ENCODE data around the gene PLIN1.

PLIN1 gene

DNA sequence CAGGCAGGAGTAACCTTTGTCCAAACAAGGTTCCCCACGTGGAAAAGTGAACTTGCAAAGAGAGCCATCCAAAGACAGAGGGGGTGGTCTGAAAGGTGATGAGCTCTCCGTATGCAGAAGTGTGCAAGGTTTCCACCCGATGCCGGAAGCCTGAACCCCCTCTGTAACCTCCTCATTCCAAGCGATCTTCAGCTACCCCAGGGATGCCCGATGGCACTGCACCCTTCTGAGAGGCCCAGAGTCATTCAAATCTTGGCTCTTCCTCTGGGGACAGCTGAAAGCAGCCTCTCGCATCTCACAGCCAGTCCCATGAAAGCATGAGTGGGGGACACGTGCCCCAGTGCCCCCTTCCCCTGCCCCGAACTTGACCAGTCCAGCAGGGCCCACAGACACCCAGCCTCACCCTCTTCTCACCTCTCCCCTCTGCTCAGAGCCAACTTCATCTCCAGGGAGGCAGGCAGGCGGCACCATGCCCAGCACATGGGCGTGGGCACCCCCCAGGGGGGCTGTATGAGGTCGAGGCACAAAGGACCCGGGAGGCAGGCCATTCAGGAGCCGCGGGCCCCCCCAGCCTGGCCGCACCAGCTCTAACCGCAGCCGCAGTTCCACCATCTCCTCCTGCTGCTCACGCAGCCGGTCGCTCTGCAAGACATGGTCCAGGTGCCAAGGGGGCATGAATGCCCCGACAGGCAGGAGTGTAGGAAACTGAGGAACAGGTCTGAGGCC, 32.6 kb downstream of the PLIN1 start:
- CTCF ChIA-PET: interaction anchor here (0.6 to 1.8 kb wide), 4 partner anchors 11 to 131 kb away, joined by 3 to 12 read pairs (median 4); no protein-coding TSS in a partner anchor
- no peak for TF ChIP-seq FOXM1 (IDR thresholded peaks at IDR 0.05; ENCODE audit: borderline replicate concordance)
- DNase-seq (ENCODE audit: extremely low spot score): no peak
- POLR2A ChIA-PET: interaction anchor here (1.5 to 2.4 kb wide), 2 partner anchors 19 to 104 kb away, joined by 6 to 8 read pairs; partner anchors contain the start of gene MESP1

- no peak for DNase-seq (ENCODE audit: extremely low spot score)
- CTCF ChIA-PET: interaction anchor here (0.6 to 1.5 kb wide), 2 partner anchors 27 to 130 kb away, joined by 3 to 6 read pairs; no protein-coding TSS in a partner anchor
- TF ChIP-seq BHLHE40 (IDR thresholded peaks at IDR 0.05; ENCODE audit: borderline replicate concordance): no peak
- no peak for TF ChIP-seq TARDBP (IDR thresholded peaks at IDR 0.05)
- TF ChIP-seq LEF1 (IDR thresholded peaks at IDR 0.05; ENCODE audit: borderline replicate concordance): no peak
- TF ChIP-seq SP1 (IDR thresholded peaks at IDR 0.05): no peak
- no peak for TF ChIP-seq L3MBTL2 (conservative IDR thresholded peaks at IDR 0.05)
- no peak for TF ChIP-seq ZNF384 (IDR thresholded peaks at IDR 0.05)
- no peak for TF ChIP-seq PKNOX1 (IDR thresholded peaks at IDR 0.05)
- TF ChIP-seq FOXM1 (IDR thresholded peaks at IDR 0.05; ENCODE audit: borderline replicate concordance): no peak
- no peak for TF ChIP-seq HDGF (IDR thresholded peaks at IDR 0.05; ENCODE audit: borderline replicate concordance)
- TF ChIP-seq FOXA1 (IDR thresholded peaks at IDR 0.05): no peak
- no peak for TF ChIP-seq SUZ12 (IDR thresholded peaks at IDR 0.05)
- no peak for TF ChIP-seq ARNT (IDR thresholded peaks at IDR 0.05)
- no peak for TF ChIP-seq ELF4 (IDR thresholded peaks at IDR 0.05)
- TF ChIP-seq NFRKB (IDR thresholded peaks at IDR 0.05): no peak
- TF ChIP-seq CTBP1 (IDR thresholded peaks at IDR 0.05; ENCODE audit: borderline replicate concordance): no peak
- POLR2A ChIA-PET: no interaction called here
Observed at GRCh38 chr15:89645680-89646079, 33.5 kb downstream of the PLIN1 start.

- CTCF ChIA-PET: interaction anchor here (0.6 kb wide), 1 partner anchor 118 kb away, joined by 3 read pairs; no protein-coding TSS in a partner anchor
- POLR2A ChIA-PET: interaction anchor here (0.6 kb wide), 1 partner anchor 364 kb away, joined by 3 read pairs; no protein-coding TSS in a partner anchor
- no peak for TF ChIP-seq ZNF384 (IDR thresholded peaks at IDR 0.05)
- TF ChIP-seq FOXM1 (IDR thresholded peaks at IDR 0.05; ENCODE audit: borderline replicate concordance): no peak
- TF ChIP-seq SUZ12 (IDR thresholded peaks at IDR 0.05): no peak
- TF ChIP-seq HDGF (IDR thresholded peaks at IDR 0.05; ENCODE audit: borderline replicate concordance): no peak
- TF ChIP-seq CTBP1 (IDR thresholded peaks at IDR 0.05; ENCODE audit: borderline replicate concordance): no peak
- no peak for TF ChIP-seq NFRKB (IDR thresholded peaks at IDR 0.05)
- TF ChIP-seq FOXA1 (IDR thresholded peaks at IDR 0.05): no peak
- no peak for TF ChIP-seq FOXK2 (IDR thresholded peaks at IDR 0.05)
- TF ChIP-seq ELF4 (IDR thresholded peaks at IDR 0.05): no peak
- no peak for TF ChIP-seq BHLHE40 (IDR thresholded peaks at IDR 0.05; ENCODE audit: borderline replicate concordance)
- no peak for TF ChIP-seq SP1 (IDR thresholded peaks at IDR 0.05)
- no peak for TF ChIP-seq ARNT (IDR thresholded peaks at IDR 0.05)
- no peak for TF ChIP-seq L3MBTL2 (conservative IDR thresholded peaks at IDR 0.05)
- TF ChIP-seq TARDBP (IDR thresholded peaks at IDR 0.05): no peak
- no peak for TF ChIP-seq PKNOX1 (IDR thresholded peaks at IDR 0.05)
- DNase-seq (ENCODE audit: extremely low spot score): no peak
Observed at GRCh38 chr15:89642106-89642505, 37.1 kb downstream of the PLIN1 start.

DNA sequence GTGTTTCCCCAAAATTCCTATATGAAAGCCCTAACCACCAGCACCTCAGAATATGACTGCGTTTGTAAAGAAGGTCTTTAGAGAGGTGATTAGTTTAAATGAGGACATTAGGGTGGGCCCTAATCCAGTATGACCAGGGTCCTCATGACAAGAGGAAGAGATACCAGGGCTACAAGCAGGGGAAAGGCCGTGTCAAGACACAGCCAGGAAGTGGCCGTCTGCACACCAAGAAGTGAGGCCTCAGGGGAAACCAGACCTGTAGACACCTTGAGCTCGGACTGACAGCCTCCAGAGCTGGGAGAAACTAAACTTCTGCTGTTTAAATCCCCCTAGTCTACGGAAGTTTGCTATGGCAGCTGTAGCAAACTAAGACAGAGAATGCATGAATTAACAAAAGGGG, 38.1 kb downstream of the PLIN1 start:
- TF ChIP-seq ZNF384 (IDR thresholded peaks at IDR 0.05) (no peak), FOXM1 (IDR thresholded peaks at IDR 0.05; ENCODE audit: borderline replicate concordance) (no peak), FOXA1 (IDR thresholded peaks at IDR 0.05) (no peak), LEF1 (IDR thresholded peaks at IDR 0.05; ENCODE audit: borderline replicate concordance) (no peak), PKNOX1 (IDR thresholded peaks at IDR 0.05) (no peak), ARNT (IDR thresholded peaks at IDR 0.05) (no peak), BHLHE40 (IDR thresholded peaks at IDR 0.05; ENCODE audit: borderline replicate concordance) (no peak), ELF4 (IDR thresholded peaks at IDR 0.05) (no peak), SUZ12 (IDR thresholded peaks at IDR 0.05) (no peak), TARDBP (IDR thresholded peaks at IDR 0.05) (no peak), SP1 (IDR thresholded peaks at IDR 0.05) (no peak), HDGF (IDR thresholded peaks at IDR 0.05; ENCODE audit: borderline replicate concordance) (no peak), CTBP1 (IDR thresholded peaks at IDR 0.05; ENCODE audit: borderline replicate concordance) (no peak), FOXK2 (IDR thresholded peaks at IDR 0.05) (no peak), L3MBTL2 (conservative IDR thresholded peaks at IDR 0.05) (no peak), NFRKB (IDR thresholded peaks at IDR 0.05) (no peak)
- ChIA-PET POLR2A (no interaction called here), CTCF (no interaction called here)
- no peak for DNase-seq (ENCODE audit: extremely low spot score)

DNA sequence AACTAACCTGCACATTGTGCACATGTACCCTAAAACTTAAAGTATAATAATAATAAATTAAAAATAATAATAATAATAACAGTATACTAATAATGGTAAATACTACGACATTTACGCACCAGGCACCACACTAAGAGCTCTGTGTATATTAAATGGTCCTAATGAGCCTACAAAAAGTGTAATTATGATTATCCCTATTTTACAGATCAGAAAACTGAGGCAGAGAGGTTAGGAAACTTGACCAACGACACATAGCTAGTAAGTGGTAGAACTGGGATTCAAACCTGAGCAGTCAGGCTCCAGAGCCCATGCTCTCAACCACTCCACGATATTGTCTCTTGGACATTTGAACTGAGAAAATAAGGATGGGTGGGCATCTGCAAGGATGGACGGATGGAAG, 38.9 kb downstream of the PLIN1 start:
- ChIA-PET POLR2A (no interaction called here), CTCF (no interaction called here)
- TF ChIP-seq ELF4 (IDR thresholded peaks at IDR 0.05) (no peak), FOXM1 (IDR thresholded peaks at IDR 0.05; ENCODE audit: borderline replicate concordance) (no peak), SUZ12 (IDR thresholded peaks at IDR 0.05) (no peak), HDGF (IDR thresholded peaks at IDR 0.05; ENCODE audit: borderline replicate concordance) (no peak), ZNF384 (IDR thresholded peaks at IDR 0.05) (no peak), BHLHE40 (IDR thresholded peaks at IDR 0.05; ENCODE audit: borderline replicate concordance) (no peak), TARDBP (IDR thresholded peaks at IDR 0.05) (no peak)
- DNase-seq (ENCODE audit: extremely low spot score): no peak

GRCh38 chr15:89633585-89633984, 45.6 kb downstream of the PLIN1 start:
- TF ChIP-seq BHLHE40 (IDR thresholded peaks at IDR 0.05; ENCODE audit: borderline replicate concordance): no peak
- no peak for TF ChIP-seq FOXM1 (IDR thresholded peaks at IDR 0.05; ENCODE audit: borderline replicate concordance)
- CTCF ChIA-PET: no interaction called here
- POLR2A ChIA-PET: no interaction called here
- DNase-seq (ENCODE audit: extremely low spot score): no peak

Data from HEK293T (cell line).